Spleen (tissue), 11 donors: ENCODE measurements around the gene HOXB7. TPM values are rescaled to one million over a fixed set of nuclear protein-coding genes. Genes with fewer than 3 reads are reported as not detected.

ENCODE experiments used
- DNase-seq: peaks from one replicate; pipeline ENCODE4 v3.0.0-alpha.2; 2020
- H3K27ac ChIP-seq, 8 donors: fragments of 200-600 bp; sonication (generic) in 7 of 8; 1 replicate in 4 of 8; 2 replicates in 4 of 8; pipeline versions ENCODE4 v1.5.0 to v1.8.0; 2016 to 2021; ENCODE audit warnings: inconsistent platforms in 4 of 8, mild to moderate bottlenecking in 4 of 8, moderate library complexity in 1 of 8
- H3K27me3 ChIP-seq, 7 donors: fragments of 200-600 bp; sonication (generic) in 6 of 7; replicated peaks in 1 of 7; 1 replicate in 4 of 7; 2 replicates in 3 of 7; pipeline versions ENCODE4 v1.5.0 to v1.8.0; 2016 to 2021; ENCODE audit warnings: inconsistent platforms in 3 of 7, mild to moderate bottlenecking in 1 of 7
- H3K36me3 ChIP-seq, 6 donors: fragments of 200-600 bp; sonication (generic) in 5 of 6; 1 replicate in 4 of 6; 2 replicates in 2 of 6; pipeline versions ENCODE4 v1.5.0 to v1.8.0; 2016 to 2021; ENCODE audit warnings: inconsistent platforms in 2 of 6
- H3K4me1 ChIP-seq, 6 donors: fragments of 200-600 bp; sonication (generic) in 5 of 6; 1 replicate in 3 of 6; 2 replicates in 3 of 6; pipeline versions ENCODE4 v1.5.0 to v1.8.0; 2016 to 2021; ENCODE audit warnings: inconsistent platforms in 3 of 6
- H3K4me3 ChIP-seq, 8 donors: fragments of 200-600 bp; sonication (generic) in 7 of 8; 1 replicate in 4 of 8; 2 replicates in 4 of 8; pipeline versions ENCODE4 v1.5.0 to v1.8.0; 2016 to 2021; ENCODE audit warnings: inconsistent platforms in 4 of 8, mild to moderate bottlenecking in 4 of 8, moderate library complexity in 2 of 8
- H3K9me3 ChIP-seq, 8 donors: fragments of 200-600 bp; sonication (generic) in 7 of 8; 1 replicate in 4 of 8; 2 replicates in 4 of 8; pipeline versions ENCODE4 v1.5.0 to v1.8.0; 2016 to 2021; ENCODE audit warnings: inconsistent platforms in 4 of 8
- CTCF ChIP-seq, 11 experiments: fragments of 200-600 bp in 7 of 11; fragments of 450-650 bp in 4 of 11; sonication (generic) in 4 of 11; IDR thresholded peaks in 8 of 11; conservative IDR thresholded peaks in 3 of 11; 1 replicate in 7 of 11; 2 replicates in 4 of 11; pipeline versions ENCODE4 v1.4.0 to v1.8.0; 2016 to 2021; ENCODE audit warnings: antibody characterized with exemption in 11 of 11, inconsistent platforms in 4 of 11, mild to moderate bottlenecking in 1 of 11
- POLR2A ChIP-seq, 3 donors: fragments of 450-650 bp; IDR thresholded peaks; one replicate each; pipeline ENCODE4 v1.5.1; 2017; ENCODE audit warnings: antibody characterized with exemption in 3 of 3, mild to moderate bottlenecking in 1 of 3
- POLR2AphosphoS5 ChIP-seq, 3 donors: sonication (generic); formaldehyde crosslinking; IDR thresholded peaks; one replicate each; pipeline ENCODE4 v1.5.1; 2017; ENCODE audit warnings: antibody characterized with exemption in 3 of 3
- WGBS, 5 donors: extraction: QIAGEN DNeasy Blood & Tissue Kit in 3 of 5; methylation state at CpG; one replicate each; pipeline versions ENCODE4 v1.1.5 to v1.1.7; 2013 to 2018; 5-methylcytosine and 5-hydroxymethylcytosine counted together
- intact Hi-C: fragments of 100-400 bp; cut with DNase I; formaldehyde crosslinking; loops from one replicate; pipeline ENCODE4 v1.15.0; 2023; ENCODE audit warnings: low total_unique reads
- polyA plus RNA-seq, 3 donors: library from polyadenylated mRNA; stranded (reverse); fragments of 200-250 nt; gene quantifications; one replicate each; pipeline ENCODE4 v1.2.1, GENCODE V29; 2013
- total RNA-seq, 7 donors: library from RNA; depleted of rRNA in 3 of 7; stranded (reverse); fragments of >200 nt in 3 of 7; fragmentation: NEBNext Ultra II Directional in 4 of 7; extraction: Animal tissue kit (Norgen Biotek cat#: 25700) in 4 of 7; gene quantifications; one replicate each; pipeline versions ENCODE4 v1.1.0 to v1.2.1, GENCODE V29; 2016 to 2021
- donor health status: healthy with polysubstance abuse.
- donor health status: DM: no; HTN: no; CAD: no; lungs with moderate emphysema.
- donor health status: DM: no; HTN: no; CAD: no.
- donor health status: Bipolar disorder and iron deficiency.
- donor health status: healthy.
- donor health status: DM: no; HTN: no; CAD: no.
- donor health status: DM: yes; HTN: yes; CAD: no.

HOXB7 gene
- total and polyA plus RNA-seq, 10 donors, result 1.3 to 7.5 (median 3.1) TPM

- Histone ChIP-seq H3K27me3 (peaks cover 26 to 100% (median 97%) of the 10 kb centered on the region in 7 donors), H3K4me3 (no peak overlapping the region), H3K4me1 (peaks cover 4 to 37% (median 14%) of the 10 kb centered on the region in 6 donors), H3K27ac (no peak overlapping the region), H3K36me3 (no peaks in the 10 kb centered on the region), H3K9me3 (no peaks in the 10 kb centered on the region)
- WGBS, 5 donors, result 56 to 69% (median 67%) methylated on average over 18 of the region's 18 CpGs
- intact Hi-C loops, result no loop called here
- no peak for DNase-seq
- TF ChIP-seq CTCF (IDR thresholded peaks at IDR 0.05 in 8 of 11, conservative IDR thresholded peaks at IDR 0.05 in 3 of 11) (no peak), POLR2A (IDR thresholded peaks at IDR 0.05) (no peak), POLR2AphosphoS5 (IDR thresholded peaks at IDR 0.05) (no peak)
Measured at GRCh38 chr17:48637323-48638260, 26.8 kb upstream of the HOXB7 start.

GRCh38 chr17:48636177-48637018 is 25.6 kb upstream of the HOXB7 start:
- H3K4me3 ChIP-seq, result peak overlapping the region in 1 of 8 donors; percentile 13
- H3K27me3 ChIP-seq, result peaks cover 20 to 100% (median 97%) of the 10 kb centered on the region in 7 donors
- intact Hi-C loops, result no loop called here
- no peaks in the 10 kb centered on the region for H3K9me3 ChIP-seq
- peaks cover 3 to 25% (median 7%) of the 10 kb centered on the region in 6 donors for H3K4me1 ChIP-seq
- H3K36me3 ChIP-seq, result no peaks in the 10 kb centered on the region
- peak; percentile 84 for DNase-seq
- H3K27ac ChIP-seq, result no peak overlapping the region
- WGBS, 5 donors, result 4 to 11% (median 7%) methylated on average over 28 to 39 of the region's 39 CpGs
- TF ChIP-seq CTCF (IDR thresholded peaks at IDR 0.05 in 8 of 11, conservative IDR thresholded peaks at IDR 0.05 in 3 of 11) (peak in 5 of 11 experiments; percentile 50 to 65 (median 53)), POLR2AphosphoS5 (IDR thresholded peaks at IDR 0.05) (peak in 1 of 3 donors; percentile 24), POLR2A (IDR thresholded peaks at IDR 0.05) (no peak)

- TF ChIP-seq CTCF (IDR thresholded peaks at IDR 0.05 in 8 of 11, conservative IDR thresholded peaks at IDR 0.05 in 3 of 11), result no peak
- no peak for TF ChIP-seq POLR2A (IDR thresholded peaks at IDR 0.05)
- TF ChIP-seq POLR2AphosphoS5 (IDR thresholded peaks at IDR 0.05), result no peak
- no peak for DNase-seq
- Histone ChIP-seq H3K9me3 (no peaks in the 10 kb centered on the region), H3K4me1 (peaks cover 3 to 23% (median 7%) of the 10 kb centered on the region in 6 donors), H3K27me3 (peaks cover 20 to 100% (median 99%) of the 10 kb centered on the region in 7 donors), H3K36me3 (no peaks in the 10 kb centered on the region), H3K27ac (no peak overlapping the region), H3K4me3 (no peak overlapping the region)
- intact Hi-C loops, result no loop called here
- WGBS, 5 donors, result 46 to 59% (median 55%) methylated on average over 19 to 20 of the region's 20 CpGs
Measured at GRCh38 chr17:48634493-48635208, 23.8 kb upstream of the HOXB7 start.
